ENCODE results near the gene FMN2.

DNA sequence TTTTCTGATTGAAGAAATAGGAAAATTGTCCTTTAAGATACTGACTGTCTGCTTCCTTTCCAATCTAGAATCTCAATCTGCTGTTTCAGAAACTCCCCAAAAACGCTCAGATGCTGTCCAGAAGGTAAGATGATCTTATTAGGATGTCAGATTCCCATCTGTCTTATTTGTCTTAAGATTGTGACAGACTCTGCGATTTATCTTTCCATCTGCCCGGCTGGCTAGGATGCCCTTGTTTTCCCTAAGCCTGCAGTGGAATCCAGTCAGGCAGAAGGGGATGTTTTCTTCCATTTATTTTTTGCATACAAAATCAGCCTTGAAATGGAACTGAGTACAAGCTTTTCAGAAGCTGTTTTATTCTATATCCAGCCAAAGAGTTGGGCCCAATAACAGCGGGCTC is 96.5 kb downstream of the FMN2 start:
- TF ChIP-seq CTCF (IDR thresholded peaks at IDR 0.05), result no peak
- TF ChIP-seq EZH2phosphoT487 (IDR thresholded peaks at IDR 0.05), result no peak
